ENCODE measurements around the gene SCGB1D1. TPM values are rescaled to one million over a fixed set of nuclear protein-coding genes. Genes with fewer than 3 reads are reported as not detected.
"Not testable (repeated sequence)": the region's sequence is repeated elsewhere in the genome, so short reads cannot be mapped to it uniquely, and the experiment has no call there.

Gene SCGB1D1
- total RNA-seq, 1 donor from 2014 or later = not detected

DNA sequence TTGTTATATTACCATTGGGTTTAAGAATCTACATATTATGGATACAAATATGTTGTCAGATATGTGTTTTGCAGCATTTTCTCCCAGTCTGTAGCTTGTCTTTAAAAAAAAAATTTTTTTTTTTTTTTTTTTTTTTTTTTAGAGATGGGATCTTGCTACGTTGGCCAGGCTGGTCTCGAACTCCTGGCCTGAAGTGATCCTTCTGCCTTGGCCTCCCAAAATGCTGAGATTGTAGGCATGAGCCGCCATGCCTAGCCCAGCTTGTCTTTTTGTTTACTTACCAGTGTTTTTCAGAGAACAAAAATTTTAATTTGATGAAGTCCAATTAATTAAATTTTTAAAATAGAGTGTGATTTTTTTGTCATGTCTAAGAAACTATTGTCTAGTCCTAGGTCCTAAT is 36.4 kb upstream of the SCGB1D1 start:
- intact Hi-C loops (cut with DNase I) = no loop called here
- no peak for DNase-seq (ENCODE audit: low spot score)

DNA sequence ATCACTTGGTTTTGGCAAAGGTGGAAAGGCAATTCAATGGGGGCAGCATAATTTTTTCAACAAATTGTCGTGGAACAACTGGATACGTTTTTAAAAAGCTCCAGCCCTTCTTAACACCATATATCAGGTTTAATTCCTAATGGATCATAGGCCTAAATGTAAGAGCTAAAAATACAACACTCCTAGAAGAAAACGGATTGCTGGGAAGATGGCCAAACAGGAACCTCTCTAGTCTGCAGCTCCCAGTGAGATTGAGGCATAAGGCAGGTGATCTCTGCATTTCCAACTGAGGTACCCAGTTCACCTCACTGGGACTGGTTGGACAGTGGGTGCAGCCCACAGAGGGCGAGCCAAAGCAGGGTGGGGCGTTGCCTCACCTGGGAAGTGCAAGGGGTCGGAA is 32.4 kb upstream of the SCGB1D1 start:
- DNase-seq (ENCODE audit: low spot score) = no peak
- intact Hi-C loops (cut with DNase I) = no loop called here

- DNase-seq (ENCODE audit: low spot score) = no peak
- intact Hi-C loops (cut with DNase I) = no loop called here
Measured at GRCh38 chr11:62166371-62166770, 23.6 kb upstream of the SCGB1D1 start.

GRCh38 chr11:62169448-62169847 is 20.6 kb upstream of the SCGB1D1 start:
- no peak for DNase-seq (ENCODE audit: low spot score)
- intact Hi-C loops (cut with DNase I) = no loop called here

DNA sequence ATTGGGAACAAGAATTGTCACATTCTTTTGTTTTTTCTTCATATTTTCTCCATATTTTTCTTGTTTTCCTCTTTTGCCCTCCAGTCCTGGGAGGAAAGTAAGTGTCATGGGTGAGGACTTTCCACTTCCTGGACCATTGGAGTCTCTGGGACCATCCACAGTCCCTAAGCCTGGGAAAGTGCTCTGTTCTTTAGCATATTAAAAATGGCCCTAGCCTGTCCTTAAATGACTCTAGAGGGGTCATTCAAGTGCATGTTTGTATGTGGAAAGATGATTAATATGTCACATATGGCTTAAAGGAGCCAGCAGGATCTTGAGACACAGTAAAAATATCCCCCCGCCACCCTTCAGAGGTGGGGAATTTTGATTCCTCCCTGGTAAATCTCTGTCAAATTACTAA is 20.1 kb upstream of the SCGB1D1 start:
- no peak for DNase-seq (ENCODE audit: low spot score)
- intact Hi-C loops (cut with DNase I) = loop anchor here (2.0 kb wide), 1 partner anchor 141 kb away; no protein-coding TSS in a partner anchor

DNA sequence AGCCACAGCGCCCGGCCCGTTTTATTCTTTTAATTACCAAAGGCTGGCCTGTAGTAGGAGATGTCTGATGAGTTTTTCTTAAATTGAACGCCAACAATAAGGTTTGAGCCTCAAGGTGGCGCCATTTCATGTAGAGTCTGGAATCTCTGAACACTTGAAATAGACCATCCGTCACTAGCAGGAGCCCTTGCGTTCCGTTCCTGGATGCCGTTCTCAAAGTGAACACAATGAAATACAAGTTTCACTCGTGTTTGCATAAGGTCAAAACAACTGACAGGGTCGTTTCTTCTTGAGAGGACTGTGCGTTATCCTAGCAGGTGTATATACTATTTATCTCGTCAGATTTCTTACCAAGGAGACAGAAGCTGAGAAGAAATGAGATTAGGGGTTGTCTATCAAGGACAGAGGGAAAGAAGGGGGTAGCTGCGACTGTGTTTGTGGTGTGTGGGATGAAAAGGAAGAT is 18.7 kb upstream of the SCGB1D1 start:
- DNase-seq (ENCODE audit: low spot score) = no peak
- intact Hi-C loops (cut with DNase I) = loop anchor here (2.0 kb wide), 1 partner anchor 140 kb away; no protein-coding TSS in a partner anchor

GRCh38 chr11:62172294-62172693 is 17.7 kb upstream of the SCGB1D1 start:
- DNase-seq (ENCODE audit: low spot score) = no peak
- intact Hi-C loops (cut with DNase I) = no loop called here

GRCh38 chr11:62176766-62177165 is 13.2 kb upstream of the SCGB1D1 start:
- no peak for DNase-seq (ENCODE audit: low spot score)
- intact Hi-C loops (cut with DNase I) = no loop called here

GRCh38 chr11:62179995-62180394 is 10.0 kb upstream of the SCGB1D1 start:
- intact Hi-C loops (cut with DNase I) = no loop called here
- no peak for DNase-seq (ENCODE audit: low spot score)

DNA sequence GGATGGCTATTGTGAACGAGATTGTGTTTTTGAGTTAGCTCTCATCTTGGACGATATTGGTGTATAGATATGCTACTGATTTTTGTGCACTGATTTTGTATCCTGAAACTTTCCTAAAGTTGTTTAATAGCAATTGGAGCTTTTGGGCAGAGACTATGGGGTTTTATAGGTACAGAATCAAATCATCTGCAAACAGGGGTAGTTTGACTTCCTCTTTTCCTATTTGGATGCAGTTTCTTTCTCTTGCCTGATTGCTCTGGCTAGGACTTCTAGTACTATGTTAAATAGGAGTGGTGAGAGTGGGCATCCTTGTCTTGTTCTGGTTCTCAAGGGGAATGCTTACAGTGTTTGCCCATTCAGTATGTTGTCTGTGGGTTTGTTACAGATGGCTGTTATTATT is 8.9 kb upstream of the SCGB1D1 start:
- intact Hi-C loops (cut with DNase I) = no loop called here
- DNase-seq (ENCODE audit: low spot score) = no peak

GRCh38 chr11:62182147-62182891 is 7.7 kb upstream of the SCGB1D1 start:
- intact Hi-C loops (cut with DNase I) = no loop called here
- DNase-seq (ENCODE audit: low spot score) = no peak

- peak; percentile 19 for DNase-seq (ENCODE audit: low spot score)
- intact Hi-C loops (cut with DNase I) = no loop called here
Measured at GRCh38 chr11:62186195-62186594, 3.8 kb upstream of the SCGB1D1 start.

- intact Hi-C loops (cut with DNase I) = no loop called here
- no peak for DNase-seq (ENCODE audit: low spot score)
Measured at GRCh38 chr11:62193952-62194351, 3.9 kb downstream of the SCGB1D1 start.

DNA sequence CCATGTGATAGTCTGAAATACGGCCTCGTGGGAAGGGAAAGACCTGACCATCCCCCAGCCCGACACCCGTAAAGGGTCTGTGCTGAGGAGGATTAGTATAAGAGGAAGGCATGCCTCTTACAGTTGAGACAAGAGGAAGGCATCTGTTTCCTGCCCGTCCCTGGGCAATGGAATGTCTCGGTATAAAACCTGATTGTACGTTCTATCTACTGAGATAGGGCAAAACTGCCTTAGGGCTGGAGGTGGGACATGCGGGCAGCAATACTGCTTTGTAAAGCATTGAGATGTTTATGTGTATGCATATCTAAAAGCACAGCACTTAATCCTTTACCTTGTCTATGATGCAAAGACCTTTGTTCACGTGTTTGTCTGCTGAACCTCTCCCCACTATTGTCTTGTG is 5.0 kb downstream of the SCGB1D1 start:
- intact Hi-C loops (cut with DNase I); DNase-seq (ENCODE audit: low spot score): not testable (repeated sequence)

DNA sequence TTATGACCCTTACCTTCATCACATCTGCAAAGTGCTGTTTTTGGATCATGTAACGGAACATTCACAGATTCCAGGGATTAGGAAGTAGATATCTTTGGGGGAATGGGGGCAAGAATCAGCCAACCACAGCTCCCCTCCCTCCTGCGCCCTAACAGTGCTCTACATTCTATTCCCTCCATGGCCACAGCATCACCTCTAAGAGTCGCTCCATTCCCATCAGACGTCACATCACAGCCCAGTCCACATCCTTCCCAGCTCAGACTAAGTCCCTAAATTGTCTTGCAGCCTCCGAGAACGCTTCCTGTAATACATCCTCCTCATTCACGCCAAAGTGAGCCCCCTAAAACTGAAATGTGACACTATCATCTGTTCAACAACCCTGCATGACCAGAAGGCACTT is 5.9 kb downstream of the SCGB1D1 start:
- no peak for DNase-seq (ENCODE audit: low spot score)
- intact Hi-C loops (cut with DNase I) = no loop called here

DNA sequence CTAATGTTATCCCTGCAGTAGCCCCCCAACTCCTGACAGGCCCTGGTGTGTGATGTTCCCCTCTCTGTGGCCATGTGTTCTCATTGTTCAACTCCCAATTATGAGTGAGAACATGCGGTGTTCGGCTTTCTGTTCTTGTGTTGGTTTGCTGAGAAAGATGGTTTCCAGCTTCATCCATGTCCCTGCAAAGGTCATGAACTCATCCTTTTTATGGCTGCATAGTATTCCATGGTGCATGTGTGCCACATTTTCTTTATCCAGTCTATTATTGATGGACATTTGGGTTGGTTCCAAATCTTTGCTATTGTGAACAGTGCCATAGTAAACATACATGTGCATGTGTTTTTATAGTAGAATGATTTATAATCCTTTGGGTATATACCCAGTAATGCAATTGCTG is 7.4 kb downstream of the SCGB1D1 start:
- DNase-seq (ENCODE audit: low spot score); intact Hi-C loops (cut with DNase I): not testable (repeated sequence)

DNA sequence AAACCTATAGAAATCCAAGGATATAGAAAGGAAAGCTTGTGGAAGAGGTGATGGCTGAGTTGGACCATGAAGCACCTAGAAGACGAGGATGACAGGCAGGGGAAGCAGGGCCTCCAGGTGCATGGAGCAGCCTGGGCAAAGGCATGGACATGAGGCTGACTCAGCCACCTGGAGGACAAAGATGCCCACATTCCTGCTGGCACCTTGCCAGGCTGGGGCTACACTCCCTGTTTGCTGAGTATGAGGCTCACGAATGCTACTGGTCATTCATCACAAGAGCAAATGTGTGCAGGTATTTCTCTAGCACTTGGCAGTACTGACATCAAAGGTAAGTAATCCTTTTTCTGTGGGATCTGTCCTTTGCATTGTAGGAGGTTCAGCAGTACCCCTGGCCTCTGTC is 11.4 kb downstream of the SCGB1D1 start:
- no peak for DNase-seq (ENCODE audit: low spot score)
- intact Hi-C loops (cut with DNase I) = no loop called here

GRCh38 chr11:62202910-62203309 is 12.9 kb downstream of the SCGB1D1 start:
- intact Hi-C loops (cut with DNase I) = no loop called here
- no peak for DNase-seq (ENCODE audit: low spot score)

DNA sequence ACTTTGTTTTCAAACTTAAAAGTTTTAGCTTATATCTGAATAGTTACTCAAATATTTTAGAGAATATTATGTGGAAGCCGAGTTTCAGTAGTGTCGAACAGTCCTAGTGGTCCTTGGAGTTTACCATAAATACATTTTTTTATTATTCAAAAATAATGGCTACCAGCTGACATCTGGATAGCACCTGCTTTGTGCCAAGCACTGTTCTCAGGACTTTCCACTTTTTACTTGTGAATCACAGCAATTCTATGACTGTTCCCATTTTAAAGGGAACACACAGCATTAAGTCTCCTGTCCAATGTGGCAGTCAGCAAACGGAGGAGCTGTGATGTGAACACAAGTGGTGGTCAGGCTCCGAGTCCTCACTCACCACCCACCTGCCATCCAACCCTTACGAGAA is 14.4 kb downstream of the SCGB1D1 start:
- intact Hi-C loops (cut with DNase I) = no loop called here
- no peak for DNase-seq (ENCODE audit: low spot score)

- no peak for DNase-seq (ENCODE audit: low spot score)
- intact Hi-C loops (cut with DNase I) = no loop called here
Measured at GRCh38 chr11:62205441-62205840, 15.4 kb downstream of the SCGB1D1 start.

DNA sequence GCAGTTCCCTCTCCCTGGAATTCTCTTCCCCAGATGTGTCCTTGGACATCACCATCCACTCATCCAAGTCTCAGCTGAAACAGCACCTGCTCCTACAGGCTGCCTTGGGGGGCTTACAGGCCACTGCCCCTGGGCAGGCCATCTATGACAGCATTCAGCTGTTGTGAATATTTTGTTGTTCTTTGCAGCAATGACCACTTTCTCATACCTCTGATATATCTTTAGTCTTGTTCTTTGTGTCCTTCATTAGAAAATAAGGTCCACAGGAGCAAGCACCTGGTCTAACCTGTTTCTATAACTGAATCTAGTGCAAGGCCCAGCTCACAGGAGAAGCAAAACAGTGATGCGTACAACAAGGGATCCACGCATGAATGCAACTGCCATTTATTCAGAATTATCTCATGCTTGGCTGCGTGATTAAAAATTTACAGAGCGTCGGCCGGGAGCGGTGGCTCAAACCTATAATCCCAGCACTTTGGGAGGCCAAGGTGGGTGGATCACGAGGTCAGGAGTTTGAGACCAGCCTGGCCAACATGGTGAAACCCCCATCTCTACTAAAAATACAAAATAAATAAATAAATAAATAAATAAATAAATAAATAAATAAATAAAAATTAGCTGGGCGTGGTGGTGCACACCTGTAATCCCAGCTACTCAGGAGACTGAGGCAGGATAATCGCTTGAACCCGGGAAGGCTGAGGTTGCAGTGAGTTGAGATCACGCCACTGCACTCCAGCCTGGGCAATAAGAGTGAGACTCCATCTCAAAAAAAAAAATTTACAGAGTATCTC is 16.5 kb downstream of the SCGB1D1 start:
- DNase-seq (ENCODE audit: low spot score); intact Hi-C loops (cut with DNase I): not testable (repeated sequence)

Data from cardiac septum (tissue), 1 donor.